ENCODE measurements around the gene NRXN3. TPM values are rescaled to one million over a fixed set of nuclear protein-coding genes. Genes with fewer than 3 reads are reported as not detected.

NRXN3 gene
- total RNA-seq, 1 donor from 2014 or later: under 0.01 TPM

- DNase-seq (ENCODE audit: low read depth in 2 of 2): no peak
Observed at GRCh38 chr14:78798757-78799156, 628.6 kb downstream of the NRXN3 start.

- no peak for DNase-seq (ENCODE audit: low read depth in 2 of 2)
Observed at GRCh38 chr14:78805570-78805969, 635.4 kb downstream of the NRXN3 start.

GRCh38 chr14:78823035-78823434, 652.9 kb downstream of the NRXN3 start:
- DNase-seq (ENCODE audit: low read depth in 2 of 2): peak in 1 of 2 donors; percentile 10

- no peak for DNase-seq (ENCODE audit: low read depth in 2 of 2)
Observed at GRCh38 chr14:78823516-78823915, 653.3 kb downstream of the NRXN3 start.

- DNase-seq (ENCODE audit: low read depth in 2 of 2): no peak
Observed at GRCh38 chr14:78829274-78829673, 659.1 kb downstream of the NRXN3 start.

GRCh38 chr14:78834766-78835451, 664.7 kb downstream of the NRXN3 start:
- no peak for DNase-seq (ENCODE audit: low read depth in 2 of 2)

GRCh38 chr14:78835909-78836308, 665.7 kb downstream of the NRXN3 start:
- no peak for DNase-seq (ENCODE audit: low read depth in 2 of 2)

GRCh38 chr14:78836777-78837176, 666.6 kb downstream of the NRXN3 start:
- DNase-seq (ENCODE audit: low read depth in 2 of 2): peak in 1 of 2 donors; percentile 59

GRCh38 chr14:78838959-78839358, 668.8 kb downstream of the NRXN3 start:
- no peak for DNase-seq (ENCODE audit: low read depth in 2 of 2)

GRCh38 chr14:78840898-78841297, 670.7 kb downstream of the NRXN3 start:
- DNase-seq (ENCODE audit: low read depth in 2 of 2): no peak

GRCh38 chr14:78847801-78848200, 677.6 kb downstream of the NRXN3 start:
- DNase-seq (ENCODE audit: low read depth in 2 of 2): no peak

GRCh38 chr14:78848234-78848820, 678.2 kb downstream of the NRXN3 start:
- peak; percentile 7 to 34 for DNase-seq (ENCODE audit: low read depth in 2 of 2)

- DNase-seq (ENCODE audit: low read depth in 2 of 2): no peak
Observed at GRCh38 chr14:78849952-78850351, 679.8 kb downstream of the NRXN3 start.

GRCh38 chr14:78851189-78851588, 681.0 kb downstream of the NRXN3 start:
- no peak for DNase-seq (ENCODE audit: low read depth in 2 of 2)

- DNase-seq (ENCODE audit: low read depth in 2 of 2): no peak
Observed at GRCh38 chr14:78852040-78852439, 681.9 kb downstream of the NRXN3 start.

- DNase-seq (ENCODE audit: low read depth in 2 of 2): no peak
Observed at GRCh38 chr14:78857974-78858373, 687.8 kb downstream of the NRXN3 start.

- peak; percentile 22 to 58 for DNase-seq (ENCODE audit: low read depth in 2 of 2)
Observed at GRCh38 chr14:78863143-78863542, 693.0 kb downstream of the NRXN3 start.

- no peak for DNase-seq (ENCODE audit: low read depth in 2 of 2)
Observed at GRCh38 chr14:78872837-78873236, 702.7 kb downstream of the NRXN3 start.

- no peak for DNase-seq (ENCODE audit: low read depth in 2 of 2)
Observed at GRCh38 chr14:78873581-78873980, 703.4 kb downstream of the NRXN3 start.

GRCh38 chr14:78875049-78875448, 704.9 kb downstream of the NRXN3 start:
- DNase-seq (ENCODE audit: low read depth in 2 of 2): no peak

GRCh38 chr14:78885884-78886283, 715.7 kb downstream of the NRXN3 start:
- DNase-seq (ENCODE audit: low read depth in 2 of 2): no peak

- no peak for DNase-seq (ENCODE audit: low read depth in 2 of 2)
Observed at GRCh38 chr14:78897443-78897842, 727.3 kb downstream of the NRXN3 start.

GRCh38 chr14:78902010-78902623, 731.9 kb downstream of the NRXN3 start:
- DNase-seq (ENCODE audit: low read depth in 2 of 2): peak in 1 of 2 donors; percentile 42

Measured in dermis microvascular lymphatic vessel endothelial cell (primary cell).